ENCODE results near the gene RPS17. TPM values are rescaled to one million over a fixed set of nuclear protein-coding genes. Genes with fewer than 3 reads are reported as not detected.
"Not testable (repeated sequence)": the region's sequence is repeated elsewhere in the genome, so short reads cannot be mapped to it uniquely, and the experiment has no call there.

Gene RPS17
- total RNA-seq, 4 donors from 2014 or later = 1,180 to 3,226 (median 2,104) TPM

- peaks cover 10 to 18% of the 10 kb centered on the region in 2 donors for H3K4me1 ChIP-seq
- no peaks in the 10 kb centered on the region for H3K9me3 ChIP-seq
- H3K27ac ChIP-seq = no peak overlapping the region
- WGBS, 2 donors = 85 to 94% methylated on average over 4 of the region's 4 CpGs
- H3K4me3 ChIP-seq (replicated peaks in 1 of 3) = no peak overlapping the region
- no peaks in the 10 kb centered on the region for H3K27me3 ChIP-seq
- peaks cover 31 to 36% of the 10 kb centered on the region in 2 donors for H3K36me3 ChIP-seq
- no peak for DNase-seq
- intact Hi-C loops (cut with DNase I) = no loop called here
- TF ChIP-seq, protein P1, sequence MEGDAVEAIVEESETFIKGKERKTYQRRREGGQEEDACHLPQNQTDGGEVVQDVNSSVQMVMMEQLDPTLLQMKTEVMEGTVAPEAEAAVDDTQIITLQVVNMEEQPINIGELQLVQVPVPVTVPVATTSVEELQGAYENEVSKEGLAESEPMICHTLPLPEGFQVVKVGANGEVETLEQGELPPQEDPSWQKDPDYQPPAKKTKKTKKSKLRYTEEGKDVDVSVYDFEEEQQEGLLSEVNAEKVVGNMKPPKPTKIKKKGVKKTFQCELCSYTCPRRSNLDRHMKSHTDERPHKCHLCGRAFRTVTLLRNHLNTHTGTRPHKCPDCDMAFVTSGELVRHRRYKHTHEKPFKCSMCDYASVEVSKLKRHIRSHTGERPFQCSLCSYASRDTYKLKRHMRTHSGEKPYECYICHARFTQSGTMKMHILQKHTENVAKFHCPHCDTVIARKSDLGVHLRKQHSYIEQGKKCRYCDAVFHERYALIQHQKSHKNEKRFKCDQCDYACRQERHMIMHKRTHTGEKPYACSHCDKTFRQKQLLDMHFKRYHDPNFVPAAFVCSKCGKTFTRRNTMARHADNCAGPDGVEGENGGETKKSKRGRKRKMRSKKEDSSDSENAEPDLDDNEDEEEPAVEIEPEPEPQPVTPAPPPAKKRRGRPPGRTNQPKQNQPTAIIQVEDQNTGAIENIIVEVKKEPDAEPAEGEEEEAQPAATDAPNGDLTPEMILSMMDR (IDR thresholded peaks at IDR 0.05) = no peak
- no peak for TF ChIP-seq POLR2A (IDR thresholded peaks at IDR 0.05)
These were observed 2.8 kb downstream of the RPS17 start for GRCh38 chr15:82537351-82537908.

DNA sequence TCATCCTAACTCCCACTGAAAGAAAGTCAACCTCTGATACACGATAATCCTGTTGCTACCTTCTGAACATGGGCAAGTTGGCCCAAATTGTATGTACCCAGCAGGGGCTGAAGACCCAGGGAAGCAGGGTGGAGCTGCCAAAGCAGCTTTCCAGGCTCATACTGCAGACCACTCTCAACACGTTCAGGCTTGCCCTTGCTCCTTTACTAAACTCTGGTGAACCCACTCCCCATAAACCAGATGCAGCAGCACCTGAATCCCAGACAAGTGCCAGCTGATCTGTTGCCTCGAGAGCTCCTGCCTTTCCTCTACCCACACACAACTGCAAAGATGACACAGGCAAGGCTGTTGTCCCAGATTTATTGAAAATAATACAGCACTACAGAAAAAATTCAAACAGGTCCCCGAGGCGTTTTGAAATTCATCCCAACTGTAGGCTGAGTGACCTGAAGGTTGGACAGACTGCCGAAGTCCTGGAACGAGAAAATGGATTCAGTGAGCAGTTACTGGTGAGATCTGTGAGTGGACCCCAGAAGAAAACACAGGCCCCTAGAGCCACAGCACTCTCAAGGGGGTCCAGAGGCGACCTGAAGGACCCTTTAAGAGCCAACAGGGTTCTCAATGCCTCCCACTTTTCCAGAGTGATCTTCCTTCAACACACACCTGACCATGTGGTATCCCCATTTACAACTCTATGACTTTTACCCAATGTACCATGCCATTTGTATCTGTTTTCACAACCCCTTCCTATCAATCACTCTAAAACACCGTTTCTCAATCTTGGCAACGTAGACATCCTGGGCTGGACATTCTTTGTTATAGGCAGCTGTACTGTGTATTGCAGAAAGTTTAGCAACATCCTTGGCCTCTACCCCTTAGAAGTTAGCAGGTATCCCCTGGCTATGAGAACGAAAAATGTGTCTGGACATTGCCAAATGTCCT, 3.6 kb downstream of the RPS17 start:
- no peak overlapping the region for H3K4me3 ChIP-seq (replicated peaks in 1 of 3)
- no peak for DNase-seq
- TF ChIP-seq POLR2A (IDR thresholded peaks at IDR 0.05) = no peak
- no peaks in the 10 kb centered on the region for H3K9me3 ChIP-seq
- no peaks in the 10 kb centered on the region for H3K27me3 ChIP-seq
- H3K36me3 ChIP-seq = peaks cover 31 to 36% of the 10 kb centered on the region in 2 donors
- no peak overlapping the region for H3K27ac ChIP-seq
- H3K4me1 ChIP-seq = peaks cover 10 to 18% of the 10 kb centered on the region in 2 donors
- WGBS, 2 donors = 71 to 77% methylated on average over 11 of the region's 11 CpGs
- intact Hi-C loops (cut with DNase I) = no loop called here

DNA sequence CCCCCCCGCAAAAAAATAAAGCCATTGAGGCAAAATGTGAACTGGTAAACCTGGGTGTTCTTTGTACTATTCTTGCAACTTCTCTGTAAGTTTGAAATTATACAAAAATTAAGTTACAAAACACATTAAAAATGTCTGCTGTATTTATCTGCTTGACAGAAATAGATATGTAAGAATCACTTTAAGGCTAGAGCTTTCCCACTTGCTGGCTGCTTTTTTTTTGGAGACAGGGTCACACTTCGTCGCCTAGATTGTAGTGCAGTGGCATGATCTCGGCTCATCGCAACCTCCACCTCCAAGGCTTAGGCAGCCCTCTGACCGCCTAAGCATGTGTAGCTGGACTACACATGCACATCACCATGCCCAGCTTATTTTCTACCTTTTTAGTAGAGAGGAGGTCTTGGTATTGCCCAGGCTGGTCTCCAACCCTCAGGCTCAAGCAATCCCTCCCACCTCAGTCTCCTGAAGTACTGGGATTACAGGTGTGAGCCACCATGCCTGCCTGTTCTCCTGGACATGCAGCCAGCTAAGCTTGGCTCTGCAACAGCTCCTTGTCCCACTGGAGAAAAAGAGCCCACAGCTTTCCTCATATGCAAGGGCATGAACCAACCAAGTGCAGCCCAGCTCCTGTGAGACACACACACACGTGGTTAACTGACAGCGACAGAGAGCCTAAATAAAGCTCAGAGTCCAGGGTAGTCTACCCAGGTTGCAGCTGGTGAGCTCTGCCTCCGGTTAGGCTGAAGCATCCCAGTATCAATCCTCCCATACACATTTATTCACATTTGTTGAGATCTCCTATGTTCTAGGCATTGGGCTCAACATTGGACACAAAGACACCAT, 4.5 kb downstream of the RPS17 start:
- intact Hi-C loops (cut with DNase I) = no loop called here
- Histone ChIP-seq H3K36me3 (peaks cover 31 to 36% of the 10 kb centered on the region in 2 donors), H3K27ac (no peak overlapping the region), H3K27me3 (no peaks in the 10 kb centered on the region), H3K4me3 (replicated peaks in 1 of 3) (no peak overlapping the region), H3K9me3 (no peaks in the 10 kb centered on the region), H3K4me1 (peaks cover 6 to 13% of the 10 kb centered on the region in 2 donors)
- no peak for DNase-seq
- WGBS, 2 donors = 76 to 85% methylated on average over 9 of the region's 9 CpGs
- TF ChIP-seq, protein P1 (IDR thresholded peaks at IDR 0.05) = no peak

- H3K27ac ChIP-seq; intact Hi-C loops (cut with DNase I); H3K4me3 ChIP-seq (replicated peaks in 1 of 3); H3K9me3 ChIP-seq; DNase-seq; H3K27me3 ChIP-seq: not testable (repeated sequence)
- Histone ChIP-seq H3K4me1 (peaks cover 6 to 13% of the 10 kb centered on the region in 2 donors), H3K36me3 (peaks cover 31 to 36% of the 10 kb centered on the region in 2 donors)
- WGBS, 2 donors = 94 to 95% methylated on average over 5 of the region's 5 CpGs
These were observed 5.1 kb downstream of the RPS17 start for GRCh38 chr15:82535151-82535550.

- DNase-seq; H3K27ac ChIP-seq; H3K4me3 ChIP-seq (replicated peaks in 1 of 3); H3K27me3 ChIP-seq; intact Hi-C loops (cut with DNase I); H3K9me3 ChIP-seq: not testable (repeated sequence)
- H3K36me3 ChIP-seq = peaks cover 31 to 36% of the 10 kb centered on the region in 2 donors
- 94 to 99% methylated on average over 3 of the region's 3 CpGs for WGBS, 2 donors
- H3K4me1 ChIP-seq = peaks cover 6 to 12% of the 10 kb centered on the region in 2 donors
These were observed 5.8 kb downstream of the RPS17 start for GRCh38 chr15:82534457-82534861.

DNA sequence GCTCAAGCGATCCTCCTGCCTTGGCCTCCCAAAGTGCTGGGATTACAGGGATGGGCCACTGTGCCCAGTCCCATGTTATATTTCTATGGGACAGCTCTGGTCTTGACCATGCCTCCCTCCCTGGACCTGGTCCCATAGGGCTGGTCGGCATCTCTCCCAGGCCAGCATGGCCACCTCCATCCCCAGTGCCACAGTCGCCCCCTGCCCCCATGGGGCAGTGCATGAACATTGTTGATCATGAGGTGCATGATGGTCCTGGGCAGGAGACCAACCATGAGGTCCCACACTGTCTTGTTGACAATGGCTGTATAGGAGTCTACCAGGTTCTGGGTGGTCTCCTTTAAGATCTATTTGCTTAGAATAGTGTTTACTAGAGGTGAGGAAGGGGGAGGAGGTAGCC, 6.5 kb downstream of the RPS17 start:
- Histone ChIP-seq H3K27me3 (no peaks in the 10 kb centered on the region), H3K4me3 (replicated peaks in 1 of 3) (no peak overlapping the region), H3K36me3 (peaks cover 31 to 35% of the 10 kb centered on the region in 2 donors), H3K4me1 (peaks cover 0 to 5% of the 10 kb centered on the region in 2 donors), H3K27ac (no peak overlapping the region), H3K9me3 (no peaks in the 10 kb centered on the region)
- TF ChIP-seq POLR2A (IDR thresholded peaks at IDR 0.05) = no peak
- TF ChIP-seq, protein P1 (IDR thresholded peaks at IDR 0.05) = no peak
- no peak for DNase-seq
- intact Hi-C loops (cut with DNase I) = no loop called here
- WGBS, 2 donors = 96 to 100% methylated on average over 3 of the region's 3 CpGs
